OCI-LY3 (cell line): ENCODE data around the gene RNF44.

Source experiments
- CTCF ChIP-seq: fragments of 200-600, 300-600 bp; sonication (generic); IDR thresholded peaks from 2 replicates; pipeline ENCODE4 v1.5.1; 2014; ENCODE audit warnings: antibody characterized with exemption, low read length, low read depth
- EZH2phosphoT487 ChIP-seq: fragments of 200-600 bp; shearing (Covaris generic); IDR thresholded peaks from 2 replicates; pipeline ENCODE4 v1.6.1; 2018; ENCODE audit warnings: antibody characterized with exemption, mixed run types, low read depth

DNA sequence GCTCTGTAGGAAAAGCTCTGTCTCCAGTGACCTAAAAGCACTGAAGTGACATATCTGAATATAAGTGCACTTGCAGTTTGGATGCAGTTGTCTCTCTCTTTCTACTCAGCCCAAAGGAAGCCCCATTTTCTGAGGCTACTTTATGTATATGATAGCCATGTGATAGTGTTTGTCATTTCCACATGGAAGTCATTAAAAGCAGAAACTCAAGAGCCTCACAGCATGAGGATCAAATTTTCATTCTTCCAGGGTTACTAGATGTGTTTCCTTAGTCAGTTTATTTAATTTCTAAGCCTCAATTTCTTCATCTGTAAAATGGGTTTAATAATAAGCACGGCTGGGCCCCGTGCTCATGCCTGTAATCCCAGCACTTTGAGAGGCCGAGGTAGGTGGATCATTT, 36.7 kb downstream of the RNF44 start:
- TF ChIP-seq CTCF (no peak), EZH2phosphoT487 (no peak)
